ENCODE measurements around the gene NTSR1.

DNA sequence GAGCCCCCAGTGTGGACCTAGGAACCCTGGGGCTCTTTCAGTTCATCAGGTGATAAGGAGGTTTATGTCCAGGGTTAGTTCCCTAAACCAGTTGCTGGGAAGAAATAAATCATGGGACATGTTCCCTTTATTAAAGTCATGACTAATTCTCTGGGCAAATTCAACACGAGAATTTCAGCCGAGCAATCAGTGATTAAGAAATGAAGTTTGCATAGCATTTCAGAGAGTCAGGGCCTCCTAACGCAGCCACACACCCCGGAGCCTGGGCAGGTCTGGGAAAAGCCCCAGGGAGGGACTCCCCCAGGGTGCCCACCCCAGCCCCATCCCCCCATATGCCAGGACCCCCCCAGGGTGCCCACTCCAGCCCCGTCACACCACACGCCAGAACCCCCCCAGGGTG lies 46.2 kb upstream of the NTSR1 start:
- TF ChIP-seq, protein P1, sequence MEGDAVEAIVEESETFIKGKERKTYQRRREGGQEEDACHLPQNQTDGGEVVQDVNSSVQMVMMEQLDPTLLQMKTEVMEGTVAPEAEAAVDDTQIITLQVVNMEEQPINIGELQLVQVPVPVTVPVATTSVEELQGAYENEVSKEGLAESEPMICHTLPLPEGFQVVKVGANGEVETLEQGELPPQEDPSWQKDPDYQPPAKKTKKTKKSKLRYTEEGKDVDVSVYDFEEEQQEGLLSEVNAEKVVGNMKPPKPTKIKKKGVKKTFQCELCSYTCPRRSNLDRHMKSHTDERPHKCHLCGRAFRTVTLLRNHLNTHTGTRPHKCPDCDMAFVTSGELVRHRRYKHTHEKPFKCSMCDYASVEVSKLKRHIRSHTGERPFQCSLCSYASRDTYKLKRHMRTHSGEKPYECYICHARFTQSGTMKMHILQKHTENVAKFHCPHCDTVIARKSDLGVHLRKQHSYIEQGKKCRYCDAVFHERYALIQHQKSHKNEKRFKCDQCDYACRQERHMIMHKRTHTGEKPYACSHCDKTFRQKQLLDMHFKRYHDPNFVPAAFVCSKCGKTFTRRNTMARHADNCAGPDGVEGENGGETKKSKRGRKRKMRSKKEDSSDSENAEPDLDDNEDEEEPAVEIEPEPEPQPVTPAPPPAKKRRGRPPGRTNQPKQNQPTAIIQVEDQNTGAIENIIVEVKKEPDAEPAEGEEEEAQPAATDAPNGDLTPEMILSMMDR (IDR thresholded peaks at IDR 0.05): no peak
- no peak for TF ChIP-seq POLR2AphosphoS5 (IDR thresholded peaks at IDR 0.05)
- TF ChIP-seq POLR2A (IDR thresholded peaks at IDR 0.05): no peak
